GM13976 (cell line): ENCODE measurements around the gene SNED1.

Experiments
- DNase-seq: peaks from one replicate; pipeline ENCODE4 v3.0.0; 2012; ENCODE audit warnings: low spot score
- CTCF ChIP-seq: IDR thresholded peaks from 2 replicates; pipeline ENCODE4 v1.5.1; 2012; ENCODE audit warnings: borderline replicate concordance, mild to moderate bottlenecking; ENCODE audit not compliant: insufficient read depth; ENCODE audit errors: extremely low read depth, missing control alignments, control extremely low read depth
- in situ Hi-C: fragments of 300-500 bp; cut with MboI; formaldehyde crosslinking; loops from one replicate; pipeline ENCODE4 v1.12.0; 2022; ENCODE audit warnings: low sequenced_read_pairs, mixed read lengths, inconsistent platforms; ENCODE audit not compliant: unreplicated experiment

SNED1 gene

GRCh38 chr2:240986787-240987411 is 11.5 kb upstream of the SNED1 start:
- no peak for TF ChIP-seq CTCF
- in situ Hi-C loops: no loop called here
- no peak for DNase-seq

GRCh38 chr2:240987588-240987987 is 10.8 kb upstream of the SNED1 start:
- DNase-seq: no peak
- no peak for TF ChIP-seq CTCF
- in situ Hi-C loops: no loop called here

GRCh38 chr2:240988146-240988545 is 10.3 kb upstream of the SNED1 start:
- TF ChIP-seq CTCF: no peak
- in situ Hi-C loops: no loop called here
- DNase-seq: no peak

GRCh38 chr2:240988571-240989271 is 9.7 kb upstream of the SNED1 start:
- TF ChIP-seq CTCF: no peak
- no peak for DNase-seq
- in situ Hi-C loops: no loop called here

- TF ChIP-seq CTCF: no peak
- in situ Hi-C loops: no loop called here
- no peak for DNase-seq
These were observed 8.8 kb upstream of the SNED1 start for GRCh38 chr2:240989451-240990265.

GRCh38 chr2:240990266-240990529 is 8.2 kb upstream of the SNED1 start:
- in situ Hi-C loops: no loop called here

More at GRCh38 chr2:240990266-240990529, 8.2 kb upstream of the SNED1 start:
- DNase-seq: no peak
- TF ChIP-seq CTCF: no peak
